ENCODE measurements around the gene ZNF584.
A peak's percentile ranks its signal among the peaks of the same experiment; 100 is the strongest.

- TF ChIP-seq CTCF (conservative IDR thresholded peaks at IDR 0.05; ENCODE audit: low read length): peak; percentile 29; the same call in 1 of the 2 replicates
- no peak for TF ChIP-seq EZH2phosphoT487 (IDR thresholded peaks at IDR 0.05; ENCODE audit: borderline replicate concordance, low read depth, low read length)
Measured at GRCh38 chr19:58366585-58367430, 41.6 kb upstream of the ZNF584 start.

Measured in OCI-LY7 (cell line).